Fibroblast of mammary gland (primary cell): ENCODE results near the gene GALNT10.

Experiments
- DNase-seq: peaks from one replicate; pipeline ENCODE4 v3.0.0-alpha.2; 2010; ENCODE audit warnings: low read depth
- H3K4me3 ChIP-seq: 2 replicates; pipeline ENCODE4 v1.5.1; 2011; ENCODE audit warnings: low read depth, mild to moderate bottlenecking, low read length, moderate library complexity; ENCODE audit not compliant: control insufficient read depth
- TF ChIP-seq, protein P1 (sequence below): conservative IDR thresholded peaks from 2 replicates; pipeline ENCODE4 v1.5.1; 2011; ENCODE audit warnings: low read depth, low read length, inconsistent platforms; ENCODE audit not compliant: control insufficient read depth, insufficient read depth

GALNT10 gene

DNA sequence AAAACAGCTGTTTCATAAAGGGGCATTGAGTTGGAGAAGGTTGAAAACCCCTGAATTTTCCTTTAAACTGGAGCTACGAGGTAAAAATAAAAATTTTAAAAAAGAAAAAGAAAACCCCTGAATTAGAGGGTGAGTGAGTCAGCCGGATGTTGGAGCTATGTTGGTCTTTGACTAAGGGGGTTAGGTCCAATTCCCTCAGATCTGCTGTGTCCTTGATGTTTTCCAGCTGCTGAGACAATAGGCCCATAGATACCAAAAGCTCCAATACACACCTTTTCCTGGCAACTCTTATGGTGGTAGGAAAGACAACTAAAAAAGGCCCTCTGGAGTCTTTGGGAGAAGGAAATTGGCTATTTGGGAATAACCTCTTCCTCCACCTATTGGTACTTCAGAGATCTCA lies 175.8 kb downstream of the GALNT10 start:
- no peak overlapping the region for H3K4me3 ChIP-seq
- TF ChIP-seq, protein P1, sequence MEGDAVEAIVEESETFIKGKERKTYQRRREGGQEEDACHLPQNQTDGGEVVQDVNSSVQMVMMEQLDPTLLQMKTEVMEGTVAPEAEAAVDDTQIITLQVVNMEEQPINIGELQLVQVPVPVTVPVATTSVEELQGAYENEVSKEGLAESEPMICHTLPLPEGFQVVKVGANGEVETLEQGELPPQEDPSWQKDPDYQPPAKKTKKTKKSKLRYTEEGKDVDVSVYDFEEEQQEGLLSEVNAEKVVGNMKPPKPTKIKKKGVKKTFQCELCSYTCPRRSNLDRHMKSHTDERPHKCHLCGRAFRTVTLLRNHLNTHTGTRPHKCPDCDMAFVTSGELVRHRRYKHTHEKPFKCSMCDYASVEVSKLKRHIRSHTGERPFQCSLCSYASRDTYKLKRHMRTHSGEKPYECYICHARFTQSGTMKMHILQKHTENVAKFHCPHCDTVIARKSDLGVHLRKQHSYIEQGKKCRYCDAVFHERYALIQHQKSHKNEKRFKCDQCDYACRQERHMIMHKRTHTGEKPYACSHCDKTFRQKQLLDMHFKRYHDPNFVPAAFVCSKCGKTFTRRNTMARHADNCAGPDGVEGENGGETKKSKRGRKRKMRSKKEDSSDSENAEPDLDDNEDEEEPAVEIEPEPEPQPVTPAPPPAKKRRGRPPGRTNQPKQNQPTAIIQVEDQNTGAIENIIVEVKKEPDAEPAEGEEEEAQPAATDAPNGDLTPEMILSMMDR: no peak
- DNase-seq: peak; percentile 44

- no peak overlapping the region for H3K4me3 ChIP-seq
- TF ChIP-seq, protein P1: no peak
- DNase-seq: peak; percentile 75
These were observed 176.6 kb downstream of the GALNT10 start for GRCh38 chr5:154367101-154367500.

DNA sequence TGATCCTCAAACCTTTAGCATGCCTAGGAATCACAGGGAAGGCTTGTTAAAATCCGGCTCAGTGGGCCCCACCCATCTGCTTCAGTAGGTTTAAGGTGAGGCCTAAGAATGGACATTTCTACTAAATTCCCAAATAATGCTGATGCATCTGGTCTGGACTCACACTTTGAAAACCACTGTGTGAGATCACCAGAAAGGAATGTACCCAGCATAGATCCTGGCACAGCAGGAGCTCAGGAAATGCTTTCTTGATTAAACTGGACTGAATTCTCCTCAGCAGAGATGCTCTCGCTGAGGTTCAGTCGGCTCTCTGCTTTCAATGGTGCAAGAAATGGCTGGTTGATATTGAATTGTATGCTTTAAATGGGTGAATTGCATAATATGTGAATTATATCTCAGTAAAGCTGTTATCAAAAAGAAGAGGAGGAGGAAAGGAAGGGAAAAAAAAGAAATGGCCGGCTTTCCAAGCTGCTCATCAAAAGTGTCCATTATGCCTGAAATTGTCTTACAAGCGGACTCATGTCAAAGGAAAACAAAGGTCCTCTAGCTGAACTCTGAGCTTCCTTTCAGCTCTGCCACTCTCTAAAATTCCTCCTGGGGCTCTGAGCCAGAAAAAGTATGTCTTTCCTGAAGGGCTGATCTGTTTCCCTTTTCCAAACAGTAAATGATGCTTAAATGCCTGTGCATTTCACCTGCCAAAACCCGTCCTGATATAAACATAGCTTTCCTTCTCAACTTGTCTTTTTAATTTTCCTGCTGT lies 177.7 kb downstream of the GALNT10 start:
- peak; percentile 95 for DNase-seq
- H3K4me3 ChIP-seq: no peak overlapping the region
- TF ChIP-seq, protein P1: no peak

GRCh38 chr5:154369682-154370081 lies 179.1 kb downstream of the GALNT10 start:
- TF ChIP-seq, protein P1: no peak
- peak; percentile 45 for DNase-seq
- no peak overlapping the region for H3K4me3 ChIP-seq

DNA sequence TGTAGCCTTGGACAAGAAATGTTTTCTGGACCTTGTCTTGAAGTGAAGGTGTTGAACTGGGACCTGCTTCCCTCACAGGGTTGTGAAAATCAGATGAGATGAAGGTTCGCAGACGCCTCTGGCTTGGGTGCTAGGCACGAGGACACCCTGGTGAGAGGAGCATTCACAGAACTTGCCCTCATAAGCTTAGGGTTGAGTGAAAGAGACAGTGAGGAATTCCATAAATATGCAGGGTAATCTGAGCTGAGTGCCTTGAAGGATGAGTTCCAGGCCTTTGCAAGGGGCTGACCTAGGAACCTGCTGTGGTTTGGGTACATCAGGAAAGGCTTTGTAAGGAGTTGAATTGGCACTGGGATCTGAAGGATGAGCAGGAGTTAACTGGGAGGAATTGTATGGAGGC lies 179.6 kb downstream of the GALNT10 start:
- no peak overlapping the region for H3K4me3 ChIP-seq
- DNase-seq: peak; percentile 61
- TF ChIP-seq, protein P1: no peak

DNA sequence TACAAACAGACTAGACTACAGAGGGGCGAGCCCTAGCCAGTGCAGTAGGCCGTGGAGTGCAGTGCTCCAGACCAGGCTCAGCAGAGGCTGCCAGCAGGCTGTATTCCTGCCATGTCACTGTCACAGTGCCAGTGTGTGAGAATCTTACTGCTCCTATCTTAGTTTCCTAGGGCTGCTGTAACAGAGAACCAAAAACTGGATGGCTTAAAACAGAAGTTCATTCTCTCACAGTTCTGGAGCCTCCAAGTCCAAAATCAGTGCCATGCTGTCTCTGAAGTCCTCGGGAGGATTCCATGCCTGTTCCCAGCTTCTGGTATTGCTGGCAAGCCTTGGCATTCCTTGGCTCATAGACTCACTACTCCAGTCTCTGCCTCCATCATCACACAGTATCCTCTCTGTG lies 180.3 kb downstream of the GALNT10 start:
- H3K4me3 ChIP-seq: no peak overlapping the region
- DNase-seq: no peak
- TF ChIP-seq, protein P1: no peak

- H3K4me3 ChIP-seq: no peak overlapping the region
- peak; percentile 97 for DNase-seq
- TF ChIP-seq, protein P1: no peak
These were observed 181.2 kb downstream of the GALNT10 start for GRCh38 chr5:154371687-154372086.
